Measurements from ENCODE around the gene ESR2.
A peak's percentile ranks its signal among the peaks of the same experiment; 100 is the strongest.

Gene ESR2

GRCh38 chr14:64114166-64114565 lies 180.0 kb downstream of the ESR2 start:
- intact Hi-C loops (cut with DNase I; ENCODE audit: low total_unique reads), result no loop called here
- peaks cover 0 to 41% (median 0%) of the 10 kb centered on the region in 3 donors for H3K36me3 ChIP-seq
- DNase-seq, result peak in 1 of 2 donors; percentile 70

GRCh38 chr14:64112867-64113678 lies 181.1 kb downstream of the ESR2 start:
- Histone ChIP-seq H3K36me3 (peaks cover 0 to 49% (median 3%) of the 10 kb centered on the region in 3 donors), H3K27ac (peak overlapping the region; percentile 71 to 77), H3K27me3 (no peaks in the 10 kb centered on the region), H3K9me3 (no peaks in the 10 kb centered on the region), H3K4me1 (peaks cover 0 to 79% (median 26%) of the 10 kb centered on the region in 4 donors), H3K4me3 (no peak overlapping the region)
- intact Hi-C loops (cut with DNase I; ENCODE audit: low total_unique reads), result no loop called here
- peak in 1 of 2 donors; percentile 77 for DNase-seq
- no peak for TF ChIP-seq CTCF (IDR thresholded peaks at IDR 0.05)

More at GRCh38 chr14:64114166-64114565, 180.0 kb downstream of the ESR2 start:
- Histone ChIP-seq H3K27ac (peak overlapping the region; percentile 71 to 77), H3K27me3 (no peaks in the 10 kb centered on the region), H3K4me1 (peaks cover 0 to 89% (median 29%) of the 10 kb centered on the region in 4 donors), H3K9me3 (no peaks in the 10 kb centered on the region), H3K4me3 (no peak overlapping the region)
- no peak for TF ChIP-seq CTCF (IDR thresholded peaks at IDR 0.05)

- no peak for DNase-seq
- H3K27ac ChIP-seq, result no peak overlapping the region
- intact Hi-C loops (cut with DNase I; ENCODE audit: low total_unique reads), result no loop called here
Measured at GRCh38 chr14:64110802-64111201, 183.4 kb downstream of the ESR2 start.

GRCh38 chr14:64109819-64110554 lies 184.2 kb downstream of the ESR2 start:
- TF ChIP-seq CTCF (IDR thresholded peaks at IDR 0.05), result no peak
- no peak for DNase-seq
- peaks cover 0 to 52% (median 17%) of the 10 kb centered on the region in 4 donors for H3K4me1 ChIP-seq
- H3K27me3 ChIP-seq, result no peaks in the 10 kb centered on the region
- no peak overlapping the region for H3K4me3 ChIP-seq
- peak overlapping the region in 1 of 2 donors; percentile 2 for H3K27ac ChIP-seq
- H3K9me3 ChIP-seq, result no peaks in the 10 kb centered on the region
- H3K36me3 ChIP-seq, result peaks cover 8 to 57% (median 25%) of the 10 kb centered on the region in 3 donors
- intact Hi-C loops (cut with DNase I; ENCODE audit: low total_unique reads), result no loop called here

More at GRCh38 chr14:64110802-64111201, 183.4 kb downstream of the ESR2 start:
- H3K36me3 ChIP-seq, result peaks cover 8 to 56% (median 18%) of the 10 kb centered on the region in 3 donors
- no peaks in the 10 kb centered on the region for H3K9me3 ChIP-seq
- no peak for TF ChIP-seq CTCF (IDR thresholded peaks at IDR 0.05)
- H3K27me3 ChIP-seq, result no peaks in the 10 kb centered on the region
- no peak overlapping the region for H3K4me3 ChIP-seq
- peaks cover 0 to 60% (median 21%) of the 10 kb centered on the region in 4 donors for H3K4me1 ChIP-seq

- no peak for TF ChIP-seq CTCF (IDR thresholded peaks at IDR 0.05)
- intact Hi-C loops (cut with DNase I; ENCODE audit: low total_unique reads), result no loop called here
Measured at GRCh38 chr14:64107438-64107837, 186.7 kb downstream of the ESR2 start.

More at GRCh38 chr14:64107438-64107837, 186.7 kb downstream of the ESR2 start:
- H3K9me3 ChIP-seq, result no peaks in the 10 kb centered on the region
- H3K27ac ChIP-seq, result no peak overlapping the region
- DNase-seq, result no peak
- H3K4me3 ChIP-seq, result no peak overlapping the region
- peaks cover 0 to 26% (median 1%) of the 10 kb centered on the region in 4 donors for H3K4me1 ChIP-seq
- peaks cover 18 to 60% (median 36%) of the 10 kb centered on the region in 3 donors for H3K36me3 ChIP-seq
- no peaks in the 10 kb centered on the region for H3K27me3 ChIP-seq

Data from tibial artery (tissue), 4 donors.